Aorta (tissue), 5 donors: ENCODE measurements around the gene ZNF281. TPM values are rescaled to one million over a fixed set of nuclear protein-coding genes. Genes with fewer than 3 reads are reported as not detected.
"Not testable (repeated sequence)": the region's sequence is repeated elsewhere in the genome, so short reads cannot be mapped to it uniquely, and the experiment has no call there.

Experiments
- ATAC-seq: fragments of 200-7000 bp; cut with Tn5 transposase; one replicate; pipeline ENCODE4 v1.9.1; 2022; ENCODE audit warnings: moderate library complexity; ENCODE audit not compliant: low FRiP score
- DNase-seq, 2 donors: peaks; one replicate each; pipeline ENCODE4 v3.0.0-alpha.2; 2020
- H3K27ac ChIP-seq, 2 donors: one replicate each; pipeline ENCODE4 v1.5.1; 2013; ENCODE audit warnings: low read length in 2 of 2, mild to moderate bottlenecking in 2 of 2, moderate library complexity in 2 of 2, control low read depth in 1 of 2, inconsistent platforms in 1 of 2, low read depth in 1 of 2
- H3K27me3 ChIP-seq, 2 donors: one replicate each; pipeline ENCODE4 v1.6.1; 2013; ENCODE audit warnings: control low read depth in 1 of 2, low read length in 1 of 2, mild to moderate bottlenecking in 1 of 2, moderate library complexity in 1 of 2; ENCODE audit not compliant: insufficient read depth in 2 of 2, control insufficient read depth in 1 of 2
- H3K36me3 ChIP-seq, 2 donors: one replicate each; pipeline ENCODE4 v1.6.1; 2013; ENCODE audit warnings: control low read depth in 1 of 2, low read length in 1 of 2, mild to moderate bottlenecking in 1 of 2; ENCODE audit not compliant: insufficient read depth in 2 of 2, control insufficient read depth in 1 of 2
- H3K4me1 ChIP-seq, 2 donors: one replicate each; pipeline ENCODE4 v1.6.1; 2013; ENCODE audit warnings: low read length in 2 of 2, control low read depth in 1 of 2, mild to moderate bottlenecking in 1 of 2, moderate library complexity in 1 of 2; ENCODE audit not compliant: insufficient read depth in 2 of 2, control insufficient read depth in 1 of 2
- H3K4me3 ChIP-seq, 2 donors: one replicate each; pipeline ENCODE4 v1.5.1; 2013; ENCODE audit warnings: low read length in 2 of 2, control low read depth in 1 of 2, mild to moderate bottlenecking in 1 of 2
- H3K9me3 ChIP-seq: one replicate; pipeline ENCODE4 v1.6.1; 2013; ENCODE audit warnings: mild to moderate bottlenecking, low read length; ENCODE audit not compliant: control insufficient read depth
- WGBS, 2 donors: extraction: QIAGEN DNeasy Blood & Tissue Kit; methylation state at CpG; one replicate each; pipeline ENCODE4 v1.1.7; 2013; 5-methylcytosine and 5-hydroxymethylcytosine counted together
- intact Hi-C, 2 donors: fragments of 100-400 bp; cut with DNase I; formaldehyde crosslinking; loops; one replicate each; pipeline versions ENCODE4 v1.14.2 to v1.15.0; 2022
- polyA plus RNA-seq, 2 donors: library from polyadenylated mRNA; stranded (reverse); fragments of 200-250 nt; gene quantifications; one replicate each; pipeline ENCODE4 v1.2.3, GENCODE V29; 2013
- total RNA-seq, 2 donors: library from RNA; stranded (reverse); fragmentation: NEBNext Ultra II Directional; extraction: Animal tissue kit (Norgen Biotek cat#: 25700); gene quantifications; one replicate each; pipeline ENCODE4 v1.2.1, GENCODE V29; 2021
- donor health status: healthy with polysubstance abuse.
- donor health status: Bipolar disorder and iron deficiency.
- donor health status: DM: no; HTN: no; CAD: no.
- donor health status: DM: no; HTN: no; CAD: no.
- donor health status: DM: yes; HTN: yes; CAD: no.

Gene ZNF281
- total and polyA plus RNA-seq, 4 donors: 2.1 to 13.1 (median 8.0) TPM

DNA sequence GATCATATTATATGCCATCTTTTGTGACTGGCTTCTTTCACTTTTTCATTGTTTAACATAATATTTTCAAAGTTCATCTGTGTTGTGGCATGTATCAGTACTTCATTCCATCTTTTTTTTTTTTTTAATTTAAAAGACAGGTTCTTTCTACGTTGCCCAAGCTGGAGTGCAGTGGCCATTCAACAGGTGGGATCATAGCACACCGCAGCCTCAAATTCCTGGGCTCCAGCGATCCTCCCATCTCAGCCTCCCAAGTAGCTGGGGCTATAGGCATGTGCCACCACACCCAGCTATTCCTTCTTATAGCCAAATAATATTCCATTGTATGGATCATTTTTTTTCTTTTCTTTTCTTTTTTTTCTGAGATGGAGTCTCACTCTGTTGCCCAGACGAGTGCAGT, 34.6 kb upstream of the ZNF281 start:
- Histone ChIP-seq H3K27me3 (no peaks in the 10 kb centered on the region), H3K36me3 (no peaks in the 10 kb centered on the region), H3K4me3 (no peak overlapping the region), H3K4me1 (no peaks in the 10 kb centered on the region), H3K27ac (no peak overlapping the region), H3K9me3 (no peaks in the 10 kb centered on the region)
- 90% methylated on average over 4 of the region's 4 CpGs for WGBS, 2 donors
- ATAC-seq (no peak), DNase-seq (no peak)
- intact Hi-C loops: no loop called here

DNA sequence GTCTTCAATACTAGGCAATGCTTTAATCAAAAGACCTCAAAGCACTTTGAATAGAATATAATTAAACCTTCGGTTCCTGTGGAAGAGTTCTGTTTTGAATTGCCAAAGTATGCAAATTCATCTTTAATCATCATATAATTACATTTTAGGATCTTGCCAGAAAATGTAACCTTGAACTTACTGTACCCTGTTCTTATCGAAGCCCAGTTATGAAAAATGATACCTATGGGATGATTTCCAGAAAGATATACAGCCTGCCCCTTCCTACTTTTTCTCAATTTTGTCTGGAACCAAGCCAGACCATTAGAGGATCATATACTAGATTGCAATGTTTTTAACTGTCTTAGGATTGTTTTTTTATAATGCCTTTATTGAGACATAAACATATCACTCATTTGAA, 34.0 kb upstream of the ZNF281 start:
- Histone ChIP-seq H3K27ac (no peak overlapping the region), H3K27me3 (no peaks in the 10 kb centered on the region), H3K9me3 (no peaks in the 10 kb centered on the region), H3K4me1 (no peaks in the 10 kb centered on the region), H3K4me3 (no peak overlapping the region), H3K36me3 (no peaks in the 10 kb centered on the region)
- no peak for DNase-seq
- ATAC-seq: no peak
- 64 to 68% methylated on average over 2 of the region's 2 CpGs for WGBS, 2 donors
- intact Hi-C loops: no loop called here

DNA sequence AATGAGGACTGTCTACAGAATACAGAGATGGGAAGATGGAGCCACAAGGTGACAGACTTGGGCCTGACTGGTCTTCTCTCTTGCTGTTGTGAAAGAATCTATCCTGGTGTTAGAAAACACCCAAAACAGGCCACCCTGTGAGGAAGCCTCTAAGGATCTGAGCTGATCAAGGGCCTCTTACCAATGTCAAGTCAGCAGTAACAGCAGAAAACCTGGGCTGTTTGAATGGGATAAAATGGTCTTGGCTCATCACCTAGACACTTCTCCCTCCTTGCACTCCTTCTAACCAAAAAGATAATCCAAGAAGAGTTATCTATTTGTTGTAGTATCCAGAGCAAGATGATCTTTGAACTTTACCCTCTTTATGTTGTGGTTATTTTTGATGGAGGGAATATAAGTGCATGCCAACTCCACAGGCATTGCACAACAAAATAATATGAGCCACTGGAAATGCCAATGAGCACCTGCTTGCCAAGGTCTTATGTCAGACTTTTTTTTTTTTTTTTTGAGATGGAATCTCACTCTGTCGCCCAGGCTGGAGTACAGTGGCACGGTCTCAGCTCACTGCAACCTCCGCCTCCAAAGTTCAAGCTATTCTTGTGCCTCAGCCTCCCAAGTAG, 32.8 kb upstream of the ZNF281 start:
- intact Hi-C loops: no loop called here
- Histone ChIP-seq H3K4me1 (no peaks in the 10 kb centered on the region), H3K4me3 (no peak overlapping the region), H3K27ac (no peak overlapping the region), H3K27me3 (no peaks in the 10 kb centered on the region), H3K36me3 (no peaks in the 10 kb centered on the region), H3K9me3 (no peaks in the 10 kb centered on the region)
- 84 to 88% methylated on average over 3 of the region's 3 CpGs for WGBS, 2 donors
- DNase-seq (no peak), ATAC-seq (no peak)

GRCh38 chr1:200442023-200442422, 32.2 kb upstream of the ZNF281 start:
- Histone ChIP-seq H3K27me3 (no peaks in the 10 kb centered on the region), H3K36me3 (no peaks in the 10 kb centered on the region), H3K4me3 (no peak overlapping the region), H3K27ac (no peak overlapping the region), H3K9me3 (no peaks in the 10 kb centered on the region), H3K4me1 (no peaks in the 10 kb centered on the region)
- 76 to 78% methylated on average over 2 of the region's 2 CpGs for WGBS, 2 donors
- intact Hi-C loops: no loop called here
- ATAC-seq (no peak), DNase-seq (no peak)

DNA sequence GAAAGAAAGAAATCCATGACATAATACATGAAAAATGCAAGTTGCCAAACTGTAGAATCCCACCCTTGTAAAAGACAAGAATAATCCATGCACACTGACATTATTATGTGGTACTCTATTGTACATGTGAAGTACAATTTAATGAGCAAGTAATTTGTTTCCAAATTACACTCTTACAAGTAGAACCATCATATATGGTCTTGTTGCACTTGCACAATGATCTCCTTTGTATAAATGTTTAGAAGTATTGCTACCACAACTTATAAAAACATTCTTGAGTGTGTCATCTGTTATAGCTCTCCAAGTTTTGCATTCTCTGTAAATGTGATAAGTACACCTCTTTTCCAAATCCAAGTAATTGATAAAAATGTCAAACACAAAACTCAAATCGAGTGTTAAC, 29.1 kb upstream of the ZNF281 start:
- H3K27me3 ChIP-seq: no peaks in the 10 kb centered on the region
- H3K27ac ChIP-seq: no peak overlapping the region
- DNase-seq (no peak), ATAC-seq (no peak)
- no peaks in the 10 kb centered on the region for H3K9me3 ChIP-seq
- WGBS, 2 donors: 78 to 90% methylated on average over 1 of the region's 1 CpG
- H3K4me1 ChIP-seq: no peaks in the 10 kb centered on the region
- no peak overlapping the region for H3K4me3 ChIP-seq
- no peaks in the 10 kb centered on the region for H3K36me3 ChIP-seq
- intact Hi-C loops: no loop called here

- H3K4me3 ChIP-seq, H3K27ac ChIP-seq, H3K27me3 ChIP-seq, DNase-seq, H3K4me1 ChIP-seq, ATAC-seq, intact Hi-C loops, H3K9me3 ChIP-seq, H3K36me3 ChIP-seq: not testable (repeated sequence)
- 93 to 96% methylated on average over 7 of the region's 7 CpGs for WGBS, 2 donors
These were observed 28.6 kb upstream of the ZNF281 start for GRCh38 chr1:200438413-200438812.

DNA sequence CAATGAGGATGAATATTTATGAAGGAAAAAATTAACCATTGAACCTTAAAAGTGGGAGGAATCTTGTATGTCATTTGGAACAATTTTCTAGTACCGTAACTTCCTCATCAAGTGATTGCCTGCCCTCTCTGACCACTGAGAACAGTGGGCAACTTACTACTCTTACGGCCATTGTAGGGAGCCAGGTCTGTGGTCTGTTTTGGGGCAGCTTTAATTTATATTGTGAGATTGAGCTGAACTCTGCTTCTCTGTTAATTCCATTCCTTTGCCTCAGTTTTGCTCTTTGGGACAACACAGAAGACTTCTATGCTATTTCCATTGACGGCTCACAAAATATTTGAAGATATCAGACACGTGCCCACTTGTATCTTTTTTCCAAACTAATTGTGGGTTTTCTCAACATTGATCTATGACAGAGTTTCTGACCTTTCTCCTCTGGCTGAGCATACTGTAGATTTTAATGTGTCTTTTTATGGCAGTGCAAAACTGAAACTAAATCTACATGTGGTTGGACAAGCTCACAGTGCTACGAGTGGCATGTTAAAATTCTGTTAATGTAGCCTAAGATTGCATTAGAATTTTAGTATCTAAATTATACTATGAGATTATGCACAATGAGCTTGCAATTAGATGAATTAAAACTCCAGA, 27.8 kb upstream of the ZNF281 start:
- intact Hi-C loops: no loop called here
- no peak for ATAC-seq
- H3K27me3 ChIP-seq: no peaks in the 10 kb centered on the region
- H3K9me3 ChIP-seq: no peaks in the 10 kb centered on the region
- no peak overlapping the region for H3K27ac ChIP-seq
- DNase-seq: no peak
- H3K4me3 ChIP-seq: no peak overlapping the region
- 32 to 33% methylated on average over 5 of the region's 5 CpGs for WGBS, 2 donors
- H3K4me1 ChIP-seq: no peaks in the 10 kb centered on the region
- H3K36me3 ChIP-seq: no peaks in the 10 kb centered on the region

DNA sequence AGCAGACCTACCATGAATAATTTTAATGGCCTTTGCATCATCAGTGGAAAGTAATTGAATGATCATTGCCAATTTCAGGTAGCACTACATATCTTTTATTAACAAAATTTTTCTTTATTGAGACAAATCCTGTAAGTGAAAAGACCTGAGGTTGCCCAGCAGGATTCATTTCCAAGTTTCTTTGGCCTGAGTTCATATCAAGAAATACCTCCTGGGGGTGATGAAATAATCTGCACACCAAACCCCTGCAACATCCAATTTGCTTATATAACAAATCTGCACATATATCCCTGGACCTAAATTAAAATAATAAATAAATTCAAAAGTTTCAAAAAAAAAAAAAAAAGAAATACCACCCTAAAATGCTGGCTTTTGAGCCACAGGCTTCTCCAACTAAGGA, 27.3 kb upstream of the ZNF281 start:
- no peak for DNase-seq
- H3K27ac ChIP-seq: no peak overlapping the region
- no peaks in the 10 kb centered on the region for H3K9me3 ChIP-seq
- no peak overlapping the region for H3K4me3 ChIP-seq
- intact Hi-C loops: no loop called here
- ATAC-seq: no peak
- no peaks in the 10 kb centered on the region for H3K4me1 ChIP-seq
- H3K27me3 ChIP-seq: no peaks in the 10 kb centered on the region
- H3K36me3 ChIP-seq: no peaks in the 10 kb centered on the region

- Histone ChIP-seq H3K9me3 (no peaks in the 10 kb centered on the region), H3K4me1 (no peaks in the 10 kb centered on the region), H3K27me3 (no peaks in the 10 kb centered on the region), H3K4me3 (no peak overlapping the region), H3K36me3 (no peaks in the 10 kb centered on the region), H3K27ac (no peak overlapping the region)
- ATAC-seq (no peak), DNase-seq (no peak)
- intact Hi-C loops: no loop called here
These were observed 26.6 kb upstream of the ZNF281 start for GRCh38 chr1:200436436-200436835.
